Uterus (tissue), 2 donors: ENCODE data around the gene IL18RAP.

Experiments used
- POLR2A ChIP-seq, 2 donors: fragments of 450-650 bp; IDR thresholded peaks; one replicate each; pipeline ENCODE4 v1.6.1; 2016; ENCODE audit warnings: antibody characterized with exemption in 2 of 2, mild to moderate bottlenecking in 1 of 2, moderate library complexity in 1 of 2
- TF ChIP-seq, protein P1 (sequence below), 4 experiments: fragments of 200-600 bp in 2 of 4; fragments of 450-650 bp in 2 of 4; sonication (generic) in 2 of 4; IDR thresholded peaks; one replicate each; pipeline ENCODE4 v1.5.1; 2016 to 2019; ENCODE audit warnings: antibody characterized with exemption in 4 of 4, mild to moderate bottlenecking in 2 of 4, moderate library complexity in 1 of 4

DNA sequence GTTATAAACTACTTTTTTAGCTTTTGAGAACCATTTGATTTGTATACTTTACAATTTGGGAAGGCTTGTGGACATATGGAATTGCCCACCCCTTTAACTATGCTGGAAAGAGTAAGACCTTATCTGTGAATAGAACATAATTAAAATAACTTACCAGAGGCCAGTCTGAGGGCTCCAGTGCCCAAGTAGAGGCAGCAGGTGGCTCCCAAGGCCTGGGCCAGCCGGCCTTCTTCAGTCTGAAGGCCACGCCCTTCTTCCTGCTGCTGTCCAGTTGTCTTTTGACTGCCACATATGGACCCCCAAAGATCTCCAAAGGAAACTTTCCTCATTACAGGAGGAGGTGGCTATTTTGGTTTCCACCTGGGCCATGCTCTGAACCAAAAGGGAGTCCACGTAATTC lies 12.0 kb upstream of the IL18RAP start:
- TF ChIP-seq, protein P1, sequence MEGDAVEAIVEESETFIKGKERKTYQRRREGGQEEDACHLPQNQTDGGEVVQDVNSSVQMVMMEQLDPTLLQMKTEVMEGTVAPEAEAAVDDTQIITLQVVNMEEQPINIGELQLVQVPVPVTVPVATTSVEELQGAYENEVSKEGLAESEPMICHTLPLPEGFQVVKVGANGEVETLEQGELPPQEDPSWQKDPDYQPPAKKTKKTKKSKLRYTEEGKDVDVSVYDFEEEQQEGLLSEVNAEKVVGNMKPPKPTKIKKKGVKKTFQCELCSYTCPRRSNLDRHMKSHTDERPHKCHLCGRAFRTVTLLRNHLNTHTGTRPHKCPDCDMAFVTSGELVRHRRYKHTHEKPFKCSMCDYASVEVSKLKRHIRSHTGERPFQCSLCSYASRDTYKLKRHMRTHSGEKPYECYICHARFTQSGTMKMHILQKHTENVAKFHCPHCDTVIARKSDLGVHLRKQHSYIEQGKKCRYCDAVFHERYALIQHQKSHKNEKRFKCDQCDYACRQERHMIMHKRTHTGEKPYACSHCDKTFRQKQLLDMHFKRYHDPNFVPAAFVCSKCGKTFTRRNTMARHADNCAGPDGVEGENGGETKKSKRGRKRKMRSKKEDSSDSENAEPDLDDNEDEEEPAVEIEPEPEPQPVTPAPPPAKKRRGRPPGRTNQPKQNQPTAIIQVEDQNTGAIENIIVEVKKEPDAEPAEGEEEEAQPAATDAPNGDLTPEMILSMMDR (IDR thresholded peaks at IDR 0.05) = no peak
- TF ChIP-seq POLR2A (IDR thresholded peaks at IDR 0.05) = no peak
